Lower lobe of right lung (tissue), 2 donors: ENCODE data around the gene ZKSCAN4. TPM values are rescaled to one million over a fixed set of nuclear protein-coding genes. Genes with fewer than 3 reads are reported as not detected.
A peak's percentile ranks its signal among the peaks of the same experiment; 100 is the strongest.

ENCODE experiments used
- ATAC-seq, 2 donors: fragments of 200-7000 bp; cut with Tn5 transposase; one replicate each; pipeline ENCODE4 v1.9.1; 2020 to 2022; ENCODE audit warnings: mild to moderate bottlenecking in 2 of 2, moderate library complexity in 2 of 2
- DNase-seq: peaks from one replicate; pipeline ENCODE4 v3.0.0-alpha.2; 2020
- H3K27ac ChIP-seq: fragments of 200-600 bp; one replicate; pipeline ENCODE4 v1.8.0; 2022
- H3K27me3 ChIP-seq: fragments of 200-600 bp; one replicate; pipeline ENCODE4 v1.8.0; 2022; ENCODE audit warnings: low read depth
- H3K36me3 ChIP-seq: fragments of 200-600 bp; one replicate; pipeline ENCODE4 v1.8.0; 2022; ENCODE audit warnings: mild to moderate bottlenecking
- H3K4me1 ChIP-seq: fragments of 200-600 bp; one replicate; pipeline ENCODE4 v1.8.0; 2022
- H3K4me3 ChIP-seq: fragments of 200-600 bp; one replicate; pipeline ENCODE4 v1.8.0; 2022; ENCODE audit warnings: mild to moderate bottlenecking
- H3K9me3 ChIP-seq: fragments of 200-600 bp; one replicate; pipeline ENCODE4 v1.8.0; 2022
- CTCF ChIP-seq: fragments of 200-600 bp; IDR thresholded peaks from one replicate; pipeline ENCODE4 v1.8.0; 2022; ENCODE audit warnings: antibody characterized with exemption, mild to moderate bottlenecking
- intact Hi-C: fragments of 100-400 bp; cut with DNase I; formaldehyde crosslinking; loops from one replicate; pipeline ENCODE4 v1.11.0; 2022
- total RNA-seq: library from RNA; stranded (reverse); fragmentation: NEBNext Ultra II Directional; extraction: Animal tissue kit (Norgen Biotek cat#: 25700); gene quantifications from one replicate; pipeline ENCODE4 v1.2.1, GENCODE V29; 2021
- donor health status: DM: no; HTN: yes; CAD: no; lungs with severe emphysema.

ZKSCAN4 gene
- total RNA-seq, 1 donor from 2014 or later: 6.2 TPM

- ATAC-seq (peak; percentile 47 to 77), DNase-seq (no peak)
- no peak for TF ChIP-seq CTCF
- no peaks in the 10 kb centered on the region for H3K9me3 ChIP-seq
- peak overlapping the region; percentile 45 for H3K4me3 ChIP-seq
- peak overlapping the region; percentile 26 for H3K27ac ChIP-seq
- no peaks in the 10 kb centered on the region for H3K36me3 ChIP-seq
- intact Hi-C loops: no loop called here
- peaks cover 71% of the 10 kb centered on the region for H3K27me3 ChIP-seq
- H3K4me1 ChIP-seq: peaks cover 15% of the 10 kb centered on the region
Observed at GRCh38 chr6:28206928-28207509, 45.0 kb downstream of the ZKSCAN4 start.

GRCh38 chr6:28206527-28206926 lies 45.5 kb downstream of the ZKSCAN4 start:
- Histone ChIP-seq H3K27me3 (peaks cover 67% of the 10 kb centered on the region), H3K27ac (no peak overlapping the region), H3K9me3 (no peaks in the 10 kb centered on the region), H3K4me3 (no peak overlapping the region), H3K4me1 (peaks cover 12% of the 10 kb centered on the region), H3K36me3 (no peaks in the 10 kb centered on the region)
- DNase-seq: no peak
- TF ChIP-seq CTCF: no peak
- ATAC-seq: no peak
- intact Hi-C loops: no loop called here

- Histone ChIP-seq H3K27ac (no peak overlapping the region), H3K4me3 (no peak overlapping the region), H3K4me1 (peaks cover 12% of the 10 kb centered on the region), H3K36me3 (no peaks in the 10 kb centered on the region), H3K27me3 (peaks cover 60% of the 10 kb centered on the region), H3K9me3 (no peaks in the 10 kb centered on the region)
- DNase-seq (no peak), ATAC-seq (no peak)
- intact Hi-C loops: no loop called here
- TF ChIP-seq CTCF: no peak
Observed at GRCh38 chr6:28205879-28206278, 46.2 kb downstream of the ZKSCAN4 start.

GRCh38 chr6:28203201-28203600 lies 48.9 kb downstream of the ZKSCAN4 start:
- Histone ChIP-seq H3K27me3 (peaks cover 40% of the 10 kb centered on the region), H3K4me1 (peaks cover 11% of the 10 kb centered on the region), H3K27ac (no peak overlapping the region), H3K9me3 (no peaks in the 10 kb centered on the region), H3K4me3 (no peak overlapping the region), H3K36me3 (no peaks in the 10 kb centered on the region)
- intact Hi-C loops: no loop called here
- DNase-seq: no peak
- ATAC-seq: no peak
- TF ChIP-seq CTCF: no peak

GRCh38 chr6:28200020-28200419 lies 52.0 kb downstream of the ZKSCAN4 start:
- DNase-seq (no peak), ATAC-seq (no peak)
- Histone ChIP-seq H3K27me3 (peaks cover 16% of the 10 kb centered on the region), H3K4me1 (no peaks in the 10 kb centered on the region), H3K4me3 (no peak overlapping the region), H3K36me3 (no peaks in the 10 kb centered on the region), H3K27ac (no peak overlapping the region), H3K9me3 (no peaks in the 10 kb centered on the region)
- intact Hi-C loops: no loop called here
- no peak for TF ChIP-seq CTCF

Other genes with a start within 250 kb of the ZKSCAN4 start
- gene ZNF165, start 171.7 kb downstream of the ZKSCAN4 start, total RNA-seq: 2.2 TPM
- 6.8 TPM for gene ZSCAN16, start 127.7 kb downstream of the ZKSCAN4 start, total RNA-seq
- 20.6 TPM for gene ZKSCAN8, start 110.4 kb downstream of the ZKSCAN4 start, total RNA-seq
- gene ZSCAN9, start 27.0 kb downstream of the ZKSCAN4 start, total RNA-seq: 11.3 TPM
- gene NKAPL, start 7.0 kb upstream of the ZKSCAN4 start, total RNA-seq: 0.30 TPM
- 12.2 TPM for gene ZSCAN26, start 14.9 kb upstream of the ZKSCAN4 start, total RNA-seq
- gene PGBD1, start 29.3 kb upstream of the ZKSCAN4 start, total RNA-seq: 3.5 TPM
- gene ZSCAN31, start 83.9 kb upstream of the ZKSCAN4 start, total RNA-seq: 15.7 TPM
- 8.8 TPM for gene ZKSCAN3, start 97.7 kb upstream of the ZKSCAN4 start, total RNA-seq
- gene ZSCAN12, start 147.5 kb upstream of the ZKSCAN4 start, total RNA-seq: 5.5 TPM
- gene ZSCAN23, start 191.2 kb upstream of the ZKSCAN4 start, total RNA-seq: 1.7 TPM